Left lung (tissue), 10 donors: ENCODE results near the gene RAPGEF4. TPM values are rescaled to one million over a fixed set of nuclear protein-coding genes. Genes with fewer than 3 reads are reported as not detected.

Experiments
- ATAC-seq: fragments of 200-7000 bp; cut with Tn5 transposase; one replicate; pipeline ENCODE4 v1.9.1; 2020; ENCODE audit warnings: moderate library complexity
- DNase-seq, 4 donors: peaks; one replicate each; pipeline ENCODE4 v3.0.0-alpha.2; 2013 to 2020
- H3K27ac ChIP-seq, 2 donors: fragments of 200-600 bp; sonication (generic) in 1 of 2; one replicate each; pipeline versions ENCODE4 v1.5.0 to v1.8.0; 2020 to 2021
- H3K27me3 ChIP-seq, 2 donors: fragments of 200-600 bp; sonication (generic) in 1 of 2; one replicate each; pipeline versions ENCODE4 v1.5.0 to v1.8.0; 2020 to 2021
- H3K36me3 ChIP-seq, 2 donors: fragments of 200-600 bp; sonication (generic) in 1 of 2; one replicate each; pipeline versions ENCODE4 v1.5.0 to v1.8.0; 2020 to 2021
- H3K4me1 ChIP-seq, 2 donors: fragments of 200-600 bp; one replicate each; pipeline ENCODE4 v1.8.0; 2021
- H3K4me3 ChIP-seq, 2 donors: fragments of 200-600 bp; sonication (generic) in 1 of 2; one replicate each; pipeline versions ENCODE4 v1.5.0 to v1.8.0; 2020 to 2021; ENCODE audit warnings: mild to moderate bottlenecking in 1 of 2
- H3K9me3 ChIP-seq, 2 donors: fragments of 200-600 bp; sonication (generic) in 1 of 2; one replicate each; pipeline versions ENCODE4 v1.5.0 to v1.8.0; 2020 to 2021
- intact Hi-C, 2 donors: fragments of 100-400 bp; cut with DNase I; formaldehyde crosslinking; loops; one replicate each; pipeline versions ENCODE4 v1.11.2 to v1.14.2; 2022
- polyA plus RNA-seq, 6 donors: library from polyadenylated mRNA; unstranded; fragments of 120-200 nt; gene quantifications; one replicate each; pipeline ENCODE4 v1.2.1, GENCODE V29; 2013; ENCODE audit not compliant: insufficient read length in 6 of 6
- total RNA-seq, 2 donors: library from RNA; stranded (reverse); fragmentation: NEBNext Ultra II Directional; extraction: Animal tissue kit (Norgen Biotek cat#: 25700); gene quantifications; one replicate each; pipeline ENCODE4 v1.2.1, GENCODE V29; 2021
- TF ChIP-seq, protein P1 (sequence below), 2 donors: fragments of 200-600 bp; sonication (generic) in 1 of 2; IDR thresholded peaks; one replicate each; pipeline versions ENCODE4 v1.5.0 to v1.8.0; 2021; ENCODE audit warnings: antibody characterized with exemption in 2 of 2
- donor health status: DM: no; HTN: yes; CAD: no.
- donor health status: DM: no; HTN: no; CAD: no.

Gene RAPGEF4
- total and polyA plus RNA-seq, 8 donors = 9.1 to 16.2 (median 11.8) TPM

DNA sequence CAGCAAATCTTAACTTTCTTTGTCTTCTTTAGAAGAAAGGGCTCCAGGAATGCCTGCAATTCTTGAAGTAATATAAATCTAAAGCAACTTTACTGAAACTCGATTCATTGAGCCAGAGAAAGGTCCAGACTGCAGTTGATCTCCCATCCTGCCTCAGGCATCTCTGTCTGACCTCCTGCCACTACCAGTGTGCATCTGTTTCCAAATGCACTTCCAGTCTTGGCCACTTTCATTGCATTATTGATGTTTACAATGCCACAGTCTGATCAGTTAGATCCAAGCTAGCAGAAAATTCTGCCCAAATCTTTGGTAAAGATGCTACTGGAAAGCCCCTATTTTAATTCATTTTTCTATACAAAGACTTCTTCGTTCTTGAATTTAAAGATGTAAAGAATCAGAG lies 158.0 kb downstream of the RAPGEF4 start:
- H3K9me3 ChIP-seq = no peaks in the 10 kb centered on the region
- H3K4me3 ChIP-seq = no peak overlapping the region
- no peaks in the 10 kb centered on the region for H3K27me3 ChIP-seq
- TF ChIP-seq, protein P1, sequence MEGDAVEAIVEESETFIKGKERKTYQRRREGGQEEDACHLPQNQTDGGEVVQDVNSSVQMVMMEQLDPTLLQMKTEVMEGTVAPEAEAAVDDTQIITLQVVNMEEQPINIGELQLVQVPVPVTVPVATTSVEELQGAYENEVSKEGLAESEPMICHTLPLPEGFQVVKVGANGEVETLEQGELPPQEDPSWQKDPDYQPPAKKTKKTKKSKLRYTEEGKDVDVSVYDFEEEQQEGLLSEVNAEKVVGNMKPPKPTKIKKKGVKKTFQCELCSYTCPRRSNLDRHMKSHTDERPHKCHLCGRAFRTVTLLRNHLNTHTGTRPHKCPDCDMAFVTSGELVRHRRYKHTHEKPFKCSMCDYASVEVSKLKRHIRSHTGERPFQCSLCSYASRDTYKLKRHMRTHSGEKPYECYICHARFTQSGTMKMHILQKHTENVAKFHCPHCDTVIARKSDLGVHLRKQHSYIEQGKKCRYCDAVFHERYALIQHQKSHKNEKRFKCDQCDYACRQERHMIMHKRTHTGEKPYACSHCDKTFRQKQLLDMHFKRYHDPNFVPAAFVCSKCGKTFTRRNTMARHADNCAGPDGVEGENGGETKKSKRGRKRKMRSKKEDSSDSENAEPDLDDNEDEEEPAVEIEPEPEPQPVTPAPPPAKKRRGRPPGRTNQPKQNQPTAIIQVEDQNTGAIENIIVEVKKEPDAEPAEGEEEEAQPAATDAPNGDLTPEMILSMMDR (IDR thresholded peaks at IDR 0.05) = no peak
- no peak overlapping the region for H3K27ac ChIP-seq
- no peak for DNase-seq
- intact Hi-C loops = no loop called here
- no peaks in the 10 kb centered on the region for H3K4me1 ChIP-seq
- ATAC-seq = no peak
- H3K36me3 ChIP-seq = no peaks in the 10 kb centered on the region

DNA sequence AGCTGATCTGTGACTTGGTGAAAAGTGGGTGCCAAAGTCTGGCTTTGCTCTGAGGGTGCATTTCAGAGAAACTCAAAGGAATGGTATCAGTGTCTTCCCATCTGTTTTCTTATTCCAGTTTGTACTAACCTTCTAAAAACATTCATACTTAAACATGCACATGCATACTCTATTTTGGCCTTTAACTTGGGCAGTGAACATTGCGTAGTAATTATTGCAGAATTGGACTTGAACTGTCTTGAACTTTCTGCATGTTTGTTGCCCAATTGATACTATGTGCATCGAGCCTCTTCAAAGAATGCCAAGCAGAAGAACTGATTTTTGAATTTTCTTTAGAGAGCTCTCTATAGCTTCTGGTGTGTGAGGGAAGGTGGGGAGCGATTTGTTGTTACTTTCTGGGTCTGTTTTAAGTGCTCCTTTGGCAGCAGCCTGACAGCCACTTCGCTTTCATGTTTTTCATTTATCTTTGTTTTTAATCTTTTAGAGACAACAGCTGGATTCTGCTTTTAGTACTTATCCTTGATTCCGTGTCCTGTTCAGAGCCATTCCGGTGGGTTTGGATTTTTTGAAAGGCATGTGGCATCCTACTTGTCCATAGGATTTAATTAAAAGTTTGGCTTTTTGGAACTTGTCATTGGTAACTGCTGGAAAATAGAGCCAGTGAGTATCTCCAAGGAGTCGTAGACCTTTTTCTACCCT lies 159.2 kb downstream of the RAPGEF4 start:
- DNase-seq (peak in 1 of 4 donors; percentile 24), ATAC-seq (no peak)
- H3K9me3 ChIP-seq = no peaks in the 10 kb centered on the region
- no peaks in the 10 kb centered on the region for H3K4me1 ChIP-seq
- TF ChIP-seq, protein P1 (IDR thresholded peaks at IDR 0.05) = no peak
- H3K4me3 ChIP-seq = no peak overlapping the region
- no peaks in the 10 kb centered on the region for H3K27me3 ChIP-seq
- intact Hi-C loops = no loop called here
- H3K36me3 ChIP-seq = no peaks in the 10 kb centered on the region
- no peak overlapping the region for H3K27ac ChIP-seq

DNA sequence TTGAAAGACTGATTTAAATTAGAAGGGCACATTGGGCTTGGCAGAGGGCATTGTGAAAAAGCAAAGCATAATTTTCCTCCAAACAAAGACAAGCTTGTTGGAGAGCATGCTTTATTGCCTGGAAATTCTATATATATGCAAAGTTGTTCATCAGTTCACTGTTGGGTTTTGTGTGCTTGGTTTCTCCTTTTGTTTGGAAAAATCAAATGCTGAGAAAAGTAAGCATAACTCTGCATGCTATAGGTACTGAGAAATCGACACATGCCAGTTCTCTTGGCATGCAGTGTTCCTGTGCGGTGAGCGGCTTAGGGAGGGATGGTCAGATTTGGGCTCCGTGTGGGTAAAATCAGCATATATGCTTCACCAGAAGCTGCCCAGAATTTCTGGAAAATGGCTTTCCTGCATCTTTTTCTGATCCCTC lies 161.0 kb downstream of the RAPGEF4 start:
- no peaks in the 10 kb centered on the region for H3K9me3 ChIP-seq
- no peaks in the 10 kb centered on the region for H3K27me3 ChIP-seq
- no peak overlapping the region for H3K27ac ChIP-seq
- H3K4me3 ChIP-seq = no peak overlapping the region
- no peaks in the 10 kb centered on the region for H3K4me1 ChIP-seq
- DNase-seq (no peak), ATAC-seq (no peak)
- TF ChIP-seq, protein P1 (IDR thresholded peaks at IDR 0.05) = no peak
- intact Hi-C loops = no loop called here
- H3K36me3 ChIP-seq = no peaks in the 10 kb centered on the region

DNA sequence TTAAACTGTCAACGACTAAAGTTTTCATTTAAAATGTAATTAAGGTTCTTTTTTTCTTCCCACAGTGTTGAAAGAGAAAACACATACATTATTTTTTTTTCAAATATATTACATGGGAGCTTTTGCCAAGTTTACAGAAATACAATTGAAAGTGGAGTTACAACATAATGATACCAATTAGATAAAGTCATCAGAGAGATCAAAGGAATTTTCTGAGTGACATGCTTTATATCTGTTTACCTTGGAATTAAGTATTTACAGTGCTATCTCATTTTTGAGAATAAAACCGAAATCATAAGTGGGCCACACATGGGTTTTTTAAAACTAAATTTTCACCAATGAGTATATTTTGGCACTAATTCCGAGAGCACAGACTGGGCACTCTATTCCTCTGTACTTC lies 165.2 kb downstream of the RAPGEF4 start:
- Histone ChIP-seq H3K9me3 (no peaks in the 10 kb centered on the region), H3K27me3 (no peaks in the 10 kb centered on the region), H3K36me3 (no peaks in the 10 kb centered on the region), H3K4me3 (no peak overlapping the region), H3K4me1 (no peaks in the 10 kb centered on the region), H3K27ac (no peak overlapping the region)
- TF ChIP-seq, protein P1 (IDR thresholded peaks at IDR 0.05) = no peak
- DNase-seq (no peak), ATAC-seq (no peak)
- intact Hi-C loops = no loop called here

DNA sequence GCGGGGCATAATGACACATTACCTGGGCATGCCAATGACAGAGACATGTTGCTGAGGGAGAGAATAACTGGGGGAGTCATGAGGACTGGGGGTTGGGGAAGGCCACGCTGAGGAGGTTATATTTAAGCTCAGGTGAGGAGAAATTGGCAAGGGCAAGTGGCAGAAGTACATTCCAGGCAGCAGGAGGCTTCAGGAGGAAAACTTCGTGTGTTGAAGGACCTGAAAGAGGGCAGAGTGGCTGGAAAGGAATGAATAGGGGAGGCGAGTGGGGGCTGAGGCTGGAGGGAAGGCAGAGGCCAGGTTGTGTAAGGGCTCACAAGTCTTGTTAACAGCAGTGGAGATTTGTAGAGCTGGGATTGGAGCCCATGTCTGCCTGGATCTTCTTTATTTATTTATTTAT lies 166.3 kb downstream of the RAPGEF4 start:
- no peaks in the 10 kb centered on the region for H3K9me3 ChIP-seq
- no peaks in the 10 kb centered on the region for H3K36me3 ChIP-seq
- H3K27ac ChIP-seq = no peak overlapping the region
- H3K4me3 ChIP-seq = no peak overlapping the region
- DNase-seq (peak in 1 of 4 donors; percentile 17), ATAC-seq (peak; percentile 60)
- H3K27me3 ChIP-seq = no peaks in the 10 kb centered on the region
- no peaks in the 10 kb centered on the region for H3K4me1 ChIP-seq
- intact Hi-C loops = no loop called here
- TF ChIP-seq, protein P1 (IDR thresholded peaks at IDR 0.05) = no peak
